Immature natural killer cell (primary cell): ENCODE data around the gene PFKP. TPM values are rescaled to one million over a fixed set of nuclear protein-coding genes. Genes with fewer than 3 reads are reported as not detected.

Experiments used
- DNase-seq, 3 donors: peaks; one replicate each; pipeline ENCODE4 v3.0.0; 2022; ENCODE audit warnings: mixed read lengths in 1 of 3
- H3K27ac Mint-ChIP-seq, 6 donors: one replicate each; pipeline ENCODE4 v1.8.0; 2020; ENCODE audit warnings: mixed read lengths in 6 of 6, mild to moderate bottlenecking in 5 of 6, inconsistent platforms in 4 of 6, moderate library complexity in 3 of 6
- H3K27me3 Mint-ChIP-seq, 3 donors: one replicate each; pipeline ENCODE4 v1.8.0; 2020 to 2021; ENCODE audit warnings: low read depth in 3 of 3, mild to moderate bottlenecking in 3 of 3, mixed read lengths in 3 of 3, moderate library complexity in 3 of 3, inconsistent platforms in 1 of 3
- H3K36me3 Mint-ChIP-seq, 3 donors: one replicate each; pipeline ENCODE4 v1.8.0; 2020; ENCODE audit warnings: mixed read lengths in 3 of 3, inconsistent platforms in 2 of 3, mild to moderate bottlenecking in 2 of 3
- H3K4me1 Mint-ChIP-seq, 2 donors: one replicate each; pipeline ENCODE4 v1.8.0; 2020; ENCODE audit warnings: inconsistent platforms in 2 of 2, mild to moderate bottlenecking in 2 of 2, mixed read lengths in 2 of 2, moderate library complexity in 1 of 2
- H3K4me3 Mint-ChIP-seq, 5 donors: one replicate each; pipeline ENCODE4 v1.8.0; 2020; ENCODE audit warnings: mild to moderate bottlenecking in 5 of 5, mixed read lengths in 5 of 5, inconsistent platforms in 3 of 5, moderate library complexity in 3 of 5
- H3K9me3 Mint-ChIP-seq, 6 donors: one replicate each; pipeline ENCODE4 v1.8.0; 2020; ENCODE audit warnings: mild to moderate bottlenecking in 6 of 6, mixed read lengths in 6 of 6, inconsistent platforms in 4 of 6, moderate library complexity in 3 of 6
- polyA plus RNA-seq, 3 donors: library from polyadenylated mRNA; unstranded; fragments of 300-500 nt; fragmentation: Illumina TruSeq; gene quantifications; one replicate each; pipeline ENCODE4 v1.2.3, GENCODE V29; 2021

PFKP gene
- polyA plus RNA-seq, 3 donors from 2014 or later, result 18.2 to 47.3 (median 30.0) TPM

DNA sequence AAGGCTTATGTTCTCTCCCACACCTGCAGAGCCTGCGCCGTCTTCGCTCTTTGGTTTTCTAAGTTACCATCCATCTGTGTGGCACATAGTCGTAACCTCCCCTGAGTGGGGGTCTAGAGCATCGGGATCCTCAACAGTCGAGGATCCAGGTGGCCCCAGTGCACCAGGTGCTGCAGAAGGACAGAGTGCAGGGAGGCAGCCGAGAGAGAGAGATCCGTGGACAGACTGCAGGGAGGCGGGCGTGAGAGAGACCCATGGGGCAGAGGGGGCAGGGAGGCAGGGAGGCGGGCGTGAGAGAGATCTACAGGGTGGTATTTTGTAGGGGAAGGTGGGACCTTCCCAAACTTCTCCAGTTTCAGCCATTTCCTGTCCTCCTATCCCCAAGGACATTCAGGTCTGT, 42.3 kb downstream of the PFKP start:
- no peak for DNase-seq
- no peak overlapping the region for H3K4me3 Mint-ChIP-seq
- peaks cover 10 to 26% (median 18%) of the 10 kb centered on the region in 3 donors for H3K36me3 Mint-ChIP-seq
- H3K27ac Mint-ChIP-seq, result peak overlapping the region in 1 of 6 donors; percentile 17
- no peaks in the 10 kb centered on the region for H3K9me3 Mint-ChIP-seq
- no peaks in the 10 kb centered on the region for H3K27me3 Mint-ChIP-seq
- no peaks in the 10 kb centered on the region for H3K4me1 Mint-ChIP-seq

- H3K9me3 Mint-ChIP-seq, result no peaks in the 10 kb centered on the region
- H3K4me1 Mint-ChIP-seq, result no peaks in the 10 kb centered on the region
- H3K27ac Mint-ChIP-seq, result peak overlapping the region in 2 of 6 donors; percentile 7 to 20
- H3K36me3 Mint-ChIP-seq, result peaks cover 14 to 31% (median 16%) of the 10 kb centered on the region in 3 donors
- no peak for DNase-seq
- H3K4me3 Mint-ChIP-seq, result no peak overlapping the region
- H3K27me3 Mint-ChIP-seq, result no peaks in the 10 kb centered on the region
Observed at GRCh38 chr10:3110782-3111620, 43.7 kb downstream of the PFKP start.

- Mint-ChIP-seq H3K36me3 (peaks cover 16 to 38% (median 17%) of the 10 kb centered on the region in 3 donors), H3K27ac (no peak overlapping the region), H3K4me3 (no peak overlapping the region), H3K4me1 (no peaks in the 10 kb centered on the region), H3K27me3 (no peaks in the 10 kb centered on the region), H3K9me3 (no peaks in the 10 kb centered on the region)
- DNase-seq, result no peak
Observed at GRCh38 chr10:3111621-3112163, 44.3 kb downstream of the PFKP start.

DNA sequence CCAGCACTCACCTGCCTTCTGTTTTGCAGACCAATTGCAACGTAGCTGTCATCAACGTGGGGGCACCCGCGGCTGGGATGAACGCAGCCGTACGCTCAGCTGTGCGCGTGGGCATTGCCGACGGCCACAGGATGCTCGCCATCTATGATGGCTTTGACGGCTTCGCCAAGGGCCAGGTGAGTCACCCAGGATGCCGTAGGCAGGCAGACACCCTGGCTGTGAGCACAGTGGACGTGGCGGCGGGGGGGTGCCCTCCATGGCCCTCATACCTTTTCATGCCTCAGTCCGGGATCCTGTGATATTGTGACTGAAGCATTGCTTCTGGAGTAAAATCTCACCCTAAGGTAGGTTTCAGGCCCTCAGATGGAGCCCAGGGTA, 46.0 kb downstream of the PFKP start:
- H3K27me3 Mint-ChIP-seq, result no peaks in the 10 kb centered on the region
- DNase-seq, result no peak
- H3K9me3 Mint-ChIP-seq, result no peaks in the 10 kb centered on the region
- H3K27ac Mint-ChIP-seq, result no peak overlapping the region
- H3K4me1 Mint-ChIP-seq, result no peaks in the 10 kb centered on the region
- peaks cover 16 to 43% (median 22%) of the 10 kb centered on the region in 3 donors for H3K36me3 Mint-ChIP-seq
- H3K4me3 Mint-ChIP-seq, result no peak overlapping the region

GRCh38 chr10:3115685-3116084, 48.3 kb downstream of the PFKP start:
- H3K4me1 Mint-ChIP-seq, result no peaks in the 10 kb centered on the region
- H3K27ac Mint-ChIP-seq, result no peak overlapping the region
- H3K36me3 Mint-ChIP-seq, result peaks cover 19 to 50% (median 27%) of the 10 kb centered on the region in 3 donors
- H3K9me3 Mint-ChIP-seq, result peaks cover 0 to 1% (median 0%) of the 10 kb centered on the region in 6 donors
- no peaks in the 10 kb centered on the region for H3K27me3 Mint-ChIP-seq
- no peak for DNase-seq
- no peak overlapping the region for H3K4me3 Mint-ChIP-seq

- H3K27ac Mint-ChIP-seq, result peak overlapping the region in 1 of 6 donors; percentile 41
- H3K27me3 Mint-ChIP-seq, result no peaks in the 10 kb centered on the region
- H3K4me1 Mint-ChIP-seq, result no peaks in the 10 kb centered on the region
- no peak overlapping the region for H3K4me3 Mint-ChIP-seq
- H3K36me3 Mint-ChIP-seq, result peaks cover 11 to 49% (median 19%) of the 10 kb centered on the region in 3 donors
- DNase-seq, result no peak
- H3K9me3 Mint-ChIP-seq, result peaks cover 0 to 1% (median 0%) of the 10 kb centered on the region in 6 donors
Observed at GRCh38 chr10:3116508-3117100, 49.3 kb downstream of the PFKP start.

- Mint-ChIP-seq H3K27ac (no peak overlapping the region), H3K4me3 (no peak overlapping the region), H3K9me3 (peaks cover 0 to 1% (median 0%) of the 10 kb centered on the region in 6 donors), H3K4me1 (no peaks in the 10 kb centered on the region), H3K27me3 (no peaks in the 10 kb centered on the region), H3K36me3 (peaks cover 11 to 52% (median 19%) of the 10 kb centered on the region in 3 donors)
- DNase-seq, result no peak
Observed at GRCh38 chr10:3117486-3117885, 50.1 kb downstream of the PFKP start.

DNA sequence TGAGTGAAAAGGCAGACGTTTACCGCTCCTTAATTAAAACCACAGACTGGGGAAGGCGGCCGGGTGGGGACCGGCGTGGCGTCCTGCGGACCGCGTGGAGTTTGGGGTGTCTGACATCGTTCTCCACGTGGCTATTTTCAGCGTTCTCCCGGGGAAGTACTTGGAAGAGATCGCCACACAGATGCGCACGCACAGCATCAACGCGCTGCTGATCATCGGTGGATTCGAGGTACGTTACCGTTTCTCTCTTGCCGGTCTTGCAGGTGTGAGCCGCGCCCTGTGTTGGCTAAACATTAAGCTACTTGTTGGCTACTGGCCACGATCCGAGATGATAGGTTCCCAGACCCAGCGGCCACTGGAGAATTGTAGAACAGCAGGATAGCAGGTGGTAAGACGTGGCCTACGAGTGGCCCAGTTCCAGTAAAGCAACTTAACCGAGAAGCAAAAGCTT, 51.3 kb downstream of the PFKP start:
- H3K4me1 Mint-ChIP-seq, result no peaks in the 10 kb centered on the region
- no peak overlapping the region for H3K27ac Mint-ChIP-seq
- H3K36me3 Mint-ChIP-seq, result peaks cover 11 to 52% (median 16%) of the 10 kb centered on the region in 3 donors
- H3K27me3 Mint-ChIP-seq, result no peaks in the 10 kb centered on the region
- peaks cover 0 to 1% (median 0%) of the 10 kb centered on the region in 6 donors for H3K9me3 Mint-ChIP-seq
- DNase-seq, result no peak
- H3K4me3 Mint-ChIP-seq, result no peak overlapping the region

DNA sequence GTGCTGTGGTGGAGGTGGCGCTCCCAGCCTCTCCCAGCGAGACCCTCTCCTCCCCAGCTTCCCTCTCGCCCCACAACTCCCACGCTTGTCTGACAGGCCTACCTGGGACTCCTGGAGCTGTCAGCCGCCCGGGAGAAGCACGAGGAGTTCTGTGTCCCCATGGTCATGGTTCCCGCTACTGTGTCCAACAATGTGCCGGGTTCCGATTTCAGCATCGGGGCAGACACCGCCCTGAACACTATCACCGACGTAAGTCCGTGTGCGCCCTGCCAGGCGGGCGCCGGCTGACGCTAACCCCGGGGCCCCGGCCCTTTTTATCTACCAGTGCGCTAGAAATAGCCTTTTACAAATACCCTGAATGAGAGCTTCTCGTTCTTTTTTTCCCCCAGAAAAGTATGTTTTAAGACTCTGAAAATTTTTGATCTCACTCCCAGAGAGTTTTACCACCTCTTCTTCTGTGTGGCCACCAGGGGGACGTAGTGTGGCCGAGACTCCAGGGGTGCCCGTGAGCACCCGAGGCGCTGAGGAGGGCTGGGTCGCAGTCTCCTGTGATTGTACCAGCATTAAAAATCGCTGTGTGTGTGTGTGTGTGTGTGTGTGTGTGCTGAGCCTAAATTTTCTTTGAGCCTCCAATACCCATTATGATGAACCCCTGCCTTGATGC, 52.6 kb downstream of the PFKP start:
- Mint-ChIP-seq H3K4me3 (no peak overlapping the region), H3K4me1 (no peaks in the 10 kb centered on the region), H3K36me3 (peaks cover 9 to 44% (median 15%) of the 10 kb centered on the region in 3 donors), H3K27ac (no peak overlapping the region), H3K27me3 (no peaks in the 10 kb centered on the region), H3K9me3 (peaks cover 0 to 1% (median 0%) of the 10 kb centered on the region in 6 donors)
- DNase-seq, result no peak

GRCh38 chr10:3122034-3122433, 54.7 kb downstream of the PFKP start:
- Mint-ChIP-seq H3K9me3 (peaks cover 0 to 1% (median 0%) of the 10 kb centered on the region in 6 donors), H3K27me3 (peaks cover 0 to 2% (median 0%) of the 10 kb centered on the region in 3 donors), H3K27ac (no peak overlapping the region), H3K4me3 (no peak overlapping the region), H3K4me1 (no peaks in the 10 kb centered on the region), H3K36me3 (peaks cover 9 to 30% (median 15%) of the 10 kb centered on the region in 3 donors)
- DNase-seq, result no peak

DNA sequence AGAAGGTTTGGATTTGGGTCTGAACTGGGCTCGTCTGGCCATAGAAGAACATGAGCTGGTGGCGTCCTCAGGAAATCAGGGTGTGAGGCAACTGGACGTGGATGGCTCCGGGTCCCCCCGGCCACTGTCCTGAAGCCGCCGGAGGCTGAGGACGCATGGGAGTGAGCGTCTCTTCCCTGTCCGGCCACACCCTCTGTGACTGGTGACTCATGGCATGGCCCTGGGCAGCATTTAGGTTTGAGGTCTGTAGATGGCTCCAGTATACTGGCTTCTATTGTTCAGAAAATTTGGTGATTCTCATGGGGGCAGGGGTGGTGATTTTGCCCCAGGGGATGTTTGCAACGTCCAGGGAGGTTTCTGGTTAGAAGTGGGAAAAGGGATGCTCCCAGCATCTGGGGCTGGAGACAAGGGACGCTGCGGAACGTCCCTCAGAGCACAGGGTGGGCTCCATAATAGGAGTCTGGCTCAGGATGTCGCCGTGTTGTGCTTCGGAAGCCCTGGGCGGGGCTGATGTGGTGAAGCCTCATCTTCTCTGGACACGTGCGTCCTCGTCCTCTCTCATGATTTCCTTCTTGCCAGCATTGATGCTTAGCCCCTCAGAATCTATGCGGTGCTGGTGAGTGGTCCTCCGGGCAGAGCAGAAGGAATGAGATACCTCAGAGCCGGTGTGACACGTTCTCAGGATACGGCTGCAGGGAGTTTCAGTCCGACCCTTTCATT, 55.3 kb downstream of the PFKP start:
- H3K4me1 Mint-ChIP-seq, result no peaks in the 10 kb centered on the region
- peaks cover 0 to 1% (median 0%) of the 10 kb centered on the region in 6 donors for H3K9me3 Mint-ChIP-seq
- H3K27me3 Mint-ChIP-seq, result peaks cover 0 to 2% (median 0%) of the 10 kb centered on the region in 3 donors
- H3K36me3 Mint-ChIP-seq, result peaks cover 9 to 30% (median 15%) of the 10 kb centered on the region in 3 donors
- no peak overlapping the region for H3K27ac Mint-ChIP-seq
- DNase-seq, result no peak
- no peak overlapping the region for H3K4me3 Mint-ChIP-seq

- Mint-ChIP-seq H3K27ac (no peak overlapping the region), H3K36me3 (peaks cover 5 to 22% (median 6%) of the 10 kb centered on the region in 3 donors), H3K27me3 (peaks cover 0 to 2% (median 2%) of the 10 kb centered on the region in 3 donors), H3K9me3 (no peaks in the 10 kb centered on the region), H3K4me3 (no peak overlapping the region), H3K4me1 (no peaks in the 10 kb centered on the region)
- no peak for DNase-seq
Observed at GRCh38 chr10:3123571-3124411, 56.4 kb downstream of the PFKP start.
